ENCODE results near the gene DSTN. TPM values are rescaled to one million over a fixed set of nuclear protein-coding genes. Genes with fewer than 3 reads are reported as not detected.

Gene DSTN
- total RNA-seq, 1 donor from 2014 or later = 326 TPM

DNA sequence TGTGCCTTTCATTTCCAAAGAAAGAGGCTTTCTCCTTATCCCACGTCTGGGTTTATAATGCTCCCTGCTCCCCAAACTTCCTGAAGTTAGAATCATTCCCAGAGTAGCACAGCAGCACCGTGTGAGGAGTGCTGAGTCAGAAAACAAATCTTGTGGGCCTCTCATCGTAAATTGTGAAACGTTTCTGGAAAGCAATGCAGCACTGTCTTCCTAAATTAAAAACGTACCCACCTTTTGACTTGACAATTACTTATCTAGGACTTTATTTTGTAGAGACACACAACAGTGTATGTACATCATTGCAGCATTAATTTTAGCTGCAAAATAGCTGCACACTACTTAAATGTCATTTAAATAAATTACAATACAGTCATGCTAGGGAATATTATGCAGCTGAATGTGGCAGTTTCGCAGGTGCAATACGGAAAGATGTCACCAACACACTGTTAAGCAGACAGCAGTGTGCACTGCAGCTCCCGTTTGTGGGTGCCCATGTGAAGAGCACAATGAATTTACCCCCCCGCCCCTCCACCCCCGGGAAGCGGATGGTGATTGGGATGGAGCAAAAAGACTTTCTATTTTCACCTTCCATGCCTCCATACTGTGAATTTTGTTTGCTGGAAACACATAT lies 81.4 kb downstream of the DSTN start:
- TF ChIP-seq, protein P1, sequence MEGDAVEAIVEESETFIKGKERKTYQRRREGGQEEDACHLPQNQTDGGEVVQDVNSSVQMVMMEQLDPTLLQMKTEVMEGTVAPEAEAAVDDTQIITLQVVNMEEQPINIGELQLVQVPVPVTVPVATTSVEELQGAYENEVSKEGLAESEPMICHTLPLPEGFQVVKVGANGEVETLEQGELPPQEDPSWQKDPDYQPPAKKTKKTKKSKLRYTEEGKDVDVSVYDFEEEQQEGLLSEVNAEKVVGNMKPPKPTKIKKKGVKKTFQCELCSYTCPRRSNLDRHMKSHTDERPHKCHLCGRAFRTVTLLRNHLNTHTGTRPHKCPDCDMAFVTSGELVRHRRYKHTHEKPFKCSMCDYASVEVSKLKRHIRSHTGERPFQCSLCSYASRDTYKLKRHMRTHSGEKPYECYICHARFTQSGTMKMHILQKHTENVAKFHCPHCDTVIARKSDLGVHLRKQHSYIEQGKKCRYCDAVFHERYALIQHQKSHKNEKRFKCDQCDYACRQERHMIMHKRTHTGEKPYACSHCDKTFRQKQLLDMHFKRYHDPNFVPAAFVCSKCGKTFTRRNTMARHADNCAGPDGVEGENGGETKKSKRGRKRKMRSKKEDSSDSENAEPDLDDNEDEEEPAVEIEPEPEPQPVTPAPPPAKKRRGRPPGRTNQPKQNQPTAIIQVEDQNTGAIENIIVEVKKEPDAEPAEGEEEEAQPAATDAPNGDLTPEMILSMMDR (IDR thresholded peaks at IDR 0.05) = no peak
- no peak for TF ChIP-seq POLR2A (IDR thresholded peaks at IDR 0.05)
- no peak for TF ChIP-seq POLR2AphosphoS5 (IDR thresholded peaks at IDR 0.05; ENCODE audit: insufficient read depth in 1 of 2, low read depth in 1 of 2)
- Histone ChIP-seq H3K27me3 (no peaks in the 10 kb centered on the region), H3K36me3 (no peaks in the 10 kb centered on the region), H3K9me3 (no peaks in the 10 kb centered on the region), H3K27ac (peak overlapping the region; percentile 46), H3K4me3 (no peak overlapping the region), H3K4me1 (peaks cover 68% of the 10 kb centered on the region)
- intact Hi-C loops (cut with DNase I) = loop anchor here (5.0 kb wide), 1 partner anchor 561 kb away; no protein-coding TSS in a partner anchor
- no peak for DNase-seq (ENCODE audit: extremely low spot score in 2 of 2)

DNA sequence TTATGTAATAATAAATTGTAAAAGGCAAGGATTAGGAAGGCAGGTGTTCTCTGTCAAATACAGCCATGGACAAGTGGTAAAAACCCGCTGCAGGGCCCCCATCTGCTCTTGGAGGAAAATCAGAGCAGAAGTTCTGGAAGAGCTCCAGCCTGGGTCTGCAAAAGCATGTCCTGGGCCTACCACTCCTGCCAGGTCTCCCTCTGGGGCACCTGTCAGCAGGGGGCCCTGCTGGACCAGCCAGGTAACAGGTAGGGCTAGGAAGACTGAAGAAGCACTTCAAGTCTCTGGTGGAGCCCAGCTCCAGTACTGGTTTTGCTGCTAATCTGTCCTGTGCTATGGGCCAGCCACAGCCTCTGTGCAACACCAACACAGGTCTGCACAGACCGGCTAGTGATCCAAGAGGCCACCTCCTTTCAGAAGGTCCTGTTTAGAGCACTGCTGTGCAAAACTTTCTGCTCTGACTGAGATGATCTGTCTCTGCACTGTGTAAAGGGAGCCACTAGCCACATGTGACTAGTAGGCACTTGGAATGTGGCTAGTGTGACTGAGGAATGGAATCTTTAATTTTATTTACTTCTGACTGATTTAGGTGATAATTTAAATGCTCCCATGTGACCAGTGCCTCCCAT lies 82.0 kb downstream of the DSTN start:
- no peak for DNase-seq (ENCODE audit: extremely low spot score in 2 of 2)
- Histone ChIP-seq H3K36me3 (no peaks in the 10 kb centered on the region), H3K4me3 (no peak overlapping the region), H3K4me1 (peaks cover 62% of the 10 kb centered on the region), H3K27ac (peak overlapping the region; percentile 46), H3K27me3 (no peaks in the 10 kb centered on the region), H3K9me3 (no peaks in the 10 kb centered on the region)
- TF ChIP-seq, protein P1 (IDR thresholded peaks at IDR 0.05) = no peak
- TF ChIP-seq POLR2AphosphoS5 (IDR thresholded peaks at IDR 0.05; ENCODE audit: insufficient read depth in 1 of 2, low read depth in 1 of 2) (no peak), POLR2A (IDR thresholded peaks at IDR 0.05) (no peak)
- intact Hi-C loops (cut with DNase I) = loop anchor here (5.0 kb wide), 1 partner anchor 560 kb away; no protein-coding TSS in a partner anchor

DNA sequence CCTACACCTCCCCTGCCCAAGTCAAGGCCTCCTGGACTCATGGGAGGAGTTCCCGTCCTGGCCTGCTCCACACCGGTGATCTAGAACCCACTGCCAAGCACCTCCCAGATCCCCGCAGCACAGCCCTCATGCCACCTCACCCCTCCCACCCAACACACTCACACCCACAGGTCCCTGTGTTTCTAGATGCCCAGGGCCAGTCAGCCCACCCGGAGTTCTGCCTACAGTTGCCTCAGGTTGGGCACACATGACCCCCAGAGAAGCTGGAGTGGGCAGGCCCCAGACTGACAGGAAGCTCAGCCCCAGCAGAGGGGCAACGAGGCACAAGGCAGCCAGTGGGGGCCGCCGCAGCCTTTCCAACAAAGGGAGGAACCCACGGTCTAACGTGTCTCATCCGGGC lies 82.5 kb downstream of the DSTN start:
- Histone ChIP-seq H3K4me3 (no peak overlapping the region), H3K4me1 (peaks cover 56% of the 10 kb centered on the region), H3K27me3 (no peaks in the 10 kb centered on the region), H3K36me3 (no peaks in the 10 kb centered on the region), H3K27ac (peak overlapping the region; percentile 46), H3K9me3 (no peaks in the 10 kb centered on the region)
- DNase-seq (ENCODE audit: extremely low spot score in 2 of 2) = no peak
- no peak for TF ChIP-seq POLR2AphosphoS5 (IDR thresholded peaks at IDR 0.05; ENCODE audit: insufficient read depth in 1 of 2, low read depth in 1 of 2)
- no peak for TF ChIP-seq POLR2A (IDR thresholded peaks at IDR 0.05)
- TF ChIP-seq, protein P1 (IDR thresholded peaks at IDR 0.05) = no peak
- intact Hi-C loops (cut with DNase I) = loop anchor here (5.0 kb wide), 1 partner anchor 560 kb away; no protein-coding TSS in a partner anchor

DNA sequence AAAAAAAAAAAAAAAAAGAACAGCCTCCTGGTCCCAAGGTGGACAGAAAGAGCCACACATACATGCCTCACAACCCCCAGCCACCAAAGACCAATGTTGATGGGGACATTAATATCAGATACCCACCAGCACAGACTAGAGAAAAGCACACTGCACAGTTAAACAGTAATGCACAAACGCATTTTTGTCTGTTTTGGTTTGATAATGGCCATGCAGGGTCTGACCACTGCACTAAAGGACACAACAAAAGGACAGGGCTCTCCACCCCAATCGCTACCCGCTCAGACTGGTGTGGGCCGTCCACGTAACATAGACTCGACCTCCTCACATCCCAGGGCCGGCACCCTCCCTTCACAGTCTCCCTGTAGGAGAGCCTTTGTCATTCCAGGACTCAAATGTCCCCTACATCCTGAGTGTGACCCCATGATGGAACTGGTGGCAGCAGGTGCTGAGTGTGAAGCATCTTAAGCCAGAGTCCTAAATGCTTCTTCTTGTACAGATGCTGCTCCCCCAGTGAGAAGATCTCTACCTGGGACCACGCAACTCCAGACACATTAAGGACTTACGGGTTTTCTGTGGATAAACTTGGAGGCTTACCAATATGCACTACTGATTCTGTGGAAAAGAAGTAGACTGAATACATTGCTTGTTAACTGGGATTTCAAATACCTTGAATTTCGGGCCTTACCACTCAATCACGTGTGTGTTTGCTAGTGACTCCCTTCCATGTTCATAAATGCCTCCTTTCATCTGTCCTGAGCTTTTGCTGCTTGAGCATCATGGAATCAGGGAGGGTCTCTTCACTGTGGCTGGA lies 84.2 kb downstream of the DSTN start:
- H3K9me3 ChIP-seq = no peaks in the 10 kb centered on the region
- TF ChIP-seq POLR2AphosphoS5 (IDR thresholded peaks at IDR 0.05; ENCODE audit: insufficient read depth in 1 of 2, low read depth in 1 of 2) (no peak), POLR2A (IDR thresholded peaks at IDR 0.05) (no peak)
- TF ChIP-seq, protein P1 (IDR thresholded peaks at IDR 0.05) = no peak
- H3K27me3 ChIP-seq = no peaks in the 10 kb centered on the region
- peaks cover 43% of the 10 kb centered on the region for H3K4me1 ChIP-seq
- no peak overlapping the region for H3K4me3 ChIP-seq
- H3K36me3 ChIP-seq = peaks cover 0 to 12% of the 10 kb centered on the region in 2 donors
- H3K27ac ChIP-seq = no peak overlapping the region
- intact Hi-C loops (cut with DNase I) = loop anchor here (5.0 kb wide), 1 partner anchor 558 kb away; no protein-coding TSS in a partner anchor
- DNase-seq (ENCODE audit: extremely low spot score in 2 of 2) = no peak
